Transverse colon (tissue), 4 donors: ENCODE measurements around the gene RSKR.

Experiments
- CTCF ChIP-seq, 5 experiments: fragments of 200-600 bp in 3 of 5; fragments of 450-650 bp in 2 of 5; sonication (generic) in 3 of 5; IDR thresholded peaks; 1 replicate in 2 of 5; 2 replicates in 3 of 5; pipeline ENCODE4 v1.5.1; 2016 to 2017; ENCODE audit warnings: antibody characterized with exemption in 5 of 5, inconsistent platforms in 3 of 5, mild to moderate bottlenecking in 2 of 5, moderate library complexity in 1 of 5
- EP300 ChIP-seq: sonication (generic); formaldehyde crosslinking; IDR thresholded peaks from one replicate; pipeline ENCODE4 v1.6.1; 2017; ENCODE audit warnings: antibody characterized with exemption, low read depth
- POLR2A ChIP-seq: fragments of 450-650 bp; IDR thresholded peaks from one replicate; pipeline ENCODE4 v1.6.1; 2016; ENCODE audit warnings: antibody characterized with exemption, mild to moderate bottlenecking, moderate library complexity
- POLR2AphosphoS5 ChIP-seq, 3 donors: sonication (generic); formaldehyde crosslinking; IDR thresholded peaks; one replicate each; pipeline ENCODE4 v1.6.1; 2016; ENCODE audit warnings: antibody characterized with exemption in 3 of 3

- TF ChIP-seq CTCF (IDR thresholded peaks at IDR 0.05) (no peak), POLR2A (no peak), POLR2AphosphoS5 (IDR thresholded peaks at IDR 0.05) (no peak), EP300 (no peak)
Observed at GRCh38 chr17:28592260-28592659, 21.7 kb downstream of the RSKR start.
